Activated naive CD8-positive, alpha-beta T cell (primary cell): Measurements from ENCODE around the gene RBKS.

ENCODE experiments used
- H3K27ac Mint-ChIP-seq: one replicate; pipeline ENCODE4 v1.8.0; 2021; ENCODE audit warnings: mixed read lengths
- H3K27me3 Mint-ChIP-seq: one replicate; pipeline ENCODE4 v1.8.0; 2021; ENCODE audit warnings: mixed read lengths
- H3K36me3 Mint-ChIP-seq: one replicate; pipeline ENCODE4 v1.8.0; 2021; ENCODE audit warnings: mixed read lengths
- H3K4me1 Mint-ChIP-seq: one replicate; pipeline ENCODE4 v1.8.0; 2021; ENCODE audit warnings: low read depth, mixed read lengths
- H3K4me3 Mint-ChIP-seq: one replicate; pipeline ENCODE4 v1.8.0; 2021; ENCODE audit warnings: mild to moderate bottlenecking, mixed read lengths
- H3K9me3 Mint-ChIP-seq: one replicate; pipeline ENCODE4 v1.8.0; 2021; ENCODE audit warnings: low read depth, mixed read lengths

The RBKS gene

GRCh38 chr2:27890146-27890923 is at the start of gene RBKS, which contains the start of gene BABAM2:
Gene RBKS, minus strand, starts transcription at chr2:27890387. Its CDS starts 42 bp downstream, at chr2:27890345.
Gene BABAM2, plus strand, starts transcription at chr2:27890729. Its CDS starts 3,828 bp downstream, at chr2:27894557.
- Mint-ChIP-seq H3K4me1 (peaks cover 59% of the 10 kb centered on the region), H3K9me3 (no peaks in the 10 kb centered on the region), H3K27me3 (no peaks in the 10 kb centered on the region), H3K27ac (peak within 1 kb of the TSS; percentile 99), H3K4me3 (peak within 1 kb of the TSS; percentile 97), H3K36me3 (peaks cover 11% of the 10 kb centered on the region)

GRCh38 chr2:27935026-27935425 is 44.8 kb upstream of the RBKS start:
- H3K36me3 Mint-ChIP-seq: peaks cover 20% of the 10 kb centered on the region
- H3K9me3 Mint-ChIP-seq: no peaks in the 10 kb centered on the region
- no peaks in the 10 kb centered on the region for H3K27me3 Mint-ChIP-seq
- H3K4me3 Mint-ChIP-seq: no peak overlapping the region
- H3K4me1 Mint-ChIP-seq: peaks cover 12% of the 10 kb centered on the region
- no peak overlapping the region for H3K27ac Mint-ChIP-seq

DNA sequence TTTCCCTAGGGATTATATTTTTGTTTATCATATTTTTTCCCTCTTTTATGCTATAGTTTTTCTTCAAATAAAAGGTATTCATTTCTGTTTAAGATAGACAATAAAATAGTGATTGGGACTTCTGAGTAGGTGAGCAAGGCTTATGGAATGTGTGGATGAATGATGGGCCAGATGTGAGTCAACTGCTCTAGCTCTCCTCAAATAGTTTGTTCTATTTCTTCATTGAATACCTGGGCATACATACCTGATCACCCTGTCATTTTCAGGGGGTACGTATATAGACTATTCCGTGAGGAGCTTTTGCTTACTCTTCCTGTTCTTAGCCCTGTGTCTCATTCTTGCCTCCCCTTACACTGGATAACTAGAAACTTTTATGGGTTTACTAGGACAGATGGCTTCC is 42.2 kb upstream of the RBKS start:
- Mint-ChIP-seq H3K9me3 (no peaks in the 10 kb centered on the region), H3K4me3 (no peak overlapping the region), H3K27me3 (no peaks in the 10 kb centered on the region), H3K36me3 (peaks cover 26% of the 10 kb centered on the region), H3K27ac (no peak overlapping the region), H3K4me1 (peaks cover 5% of the 10 kb centered on the region)

GRCh38 chr2:27931361-27931950 is 41.3 kb upstream of the RBKS start:
- no peaks in the 10 kb centered on the region for H3K27me3 Mint-ChIP-seq
- no peak overlapping the region for H3K4me3 Mint-ChIP-seq
- H3K36me3 Mint-ChIP-seq: peaks cover 29% of the 10 kb centered on the region
- no peak overlapping the region for H3K27ac Mint-ChIP-seq
- peaks cover under 1% of the 10 kb centered on the region for H3K4me1 Mint-ChIP-seq
- no peaks in the 10 kb centered on the region for H3K9me3 Mint-ChIP-seq

DNA sequence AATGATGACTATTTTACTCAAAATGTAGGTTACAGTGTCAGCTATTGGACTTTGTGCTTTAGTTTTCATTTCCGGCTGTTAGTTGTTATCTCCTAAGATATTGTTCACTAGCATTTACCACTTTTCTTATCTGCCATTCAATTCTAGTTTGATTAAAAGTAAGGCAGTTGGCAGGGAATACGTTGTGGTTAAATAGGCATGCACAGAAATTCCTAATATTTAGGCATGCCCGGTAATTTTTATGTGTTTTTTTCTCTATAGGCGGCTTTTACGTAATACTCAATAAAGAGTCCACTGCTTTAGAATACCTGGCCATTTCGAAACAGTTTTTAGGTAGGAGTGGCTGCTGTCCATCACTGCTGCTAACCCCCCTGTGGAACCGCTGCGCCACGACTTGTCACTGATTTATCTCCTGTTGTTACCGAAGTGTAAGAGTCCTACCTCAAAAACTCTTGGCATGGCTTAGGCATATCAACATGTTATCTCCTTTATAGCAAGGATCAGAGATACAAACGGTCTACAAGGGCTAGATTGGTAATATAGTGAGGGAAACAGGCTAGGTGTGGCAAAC is 39.8 kb upstream of the RBKS start:
- H3K9me3 Mint-ChIP-seq: no peaks in the 10 kb centered on the region
- peaks cover 32% of the 10 kb centered on the region for H3K36me3 Mint-ChIP-seq
- H3K27ac Mint-ChIP-seq: no peak overlapping the region
- peaks cover 5% of the 10 kb centered on the region for H3K4me1 Mint-ChIP-seq
- no peaks in the 10 kb centered on the region for H3K27me3 Mint-ChIP-seq
- H3K4me3 Mint-ChIP-seq: no peak overlapping the region

DNA sequence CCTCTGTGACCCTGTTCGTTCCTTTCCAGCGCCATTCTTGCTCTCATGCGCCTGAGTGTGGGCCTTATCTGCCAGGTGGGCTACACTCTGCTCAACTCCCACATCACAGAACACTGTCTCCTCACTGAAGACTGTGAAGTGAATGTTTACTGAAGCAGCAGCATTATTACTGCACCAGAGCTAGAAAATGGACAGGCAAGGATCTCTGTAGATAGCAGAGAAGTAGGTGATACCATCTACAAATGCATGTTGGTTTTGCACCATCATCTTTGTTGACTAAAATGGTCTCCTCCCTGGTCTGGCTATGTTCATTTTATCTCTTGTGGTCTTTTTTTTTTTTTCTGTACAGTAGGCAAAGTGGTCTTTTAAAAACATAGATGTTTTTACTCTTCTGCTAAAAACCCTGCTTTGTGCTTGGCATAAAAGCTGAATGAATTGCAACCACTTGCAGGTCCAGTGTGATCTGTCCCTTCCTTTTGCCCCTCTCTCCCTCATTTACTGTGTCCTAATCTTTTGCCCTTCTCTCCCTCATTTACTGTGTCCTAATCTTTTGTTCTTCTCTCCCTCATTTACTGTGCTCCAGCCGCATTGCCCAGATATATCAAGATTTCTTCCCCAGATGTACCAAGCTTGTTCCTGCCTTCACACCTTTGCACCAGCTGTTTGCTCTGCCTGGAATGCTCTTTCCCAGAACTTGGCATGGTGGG is 35.7 kb upstream of the RBKS start:
- peaks cover 9% of the 10 kb centered on the region for H3K4me1 Mint-ChIP-seq

DNA sequence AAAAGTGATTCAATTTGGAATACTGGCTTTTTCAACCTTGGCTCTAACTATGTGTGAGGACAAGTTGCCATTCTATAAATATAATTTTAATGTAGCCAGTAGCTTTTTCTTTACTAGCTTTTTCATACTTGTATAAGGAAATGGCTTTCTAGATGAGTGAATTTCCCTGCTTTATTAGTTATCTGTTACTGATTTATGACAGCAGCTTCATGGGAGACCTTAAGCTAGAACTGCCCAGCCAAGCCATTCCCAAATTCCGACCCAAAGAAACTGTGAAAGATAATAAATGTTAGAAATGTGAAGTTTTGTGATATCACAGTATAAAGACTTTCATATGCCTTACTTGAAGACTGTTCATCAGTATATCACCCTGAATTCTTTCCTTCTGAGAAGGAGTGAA is 32.7 kb upstream of the RBKS start:
- Mint-ChIP-seq H3K27me3 (no peaks in the 10 kb centered on the region), H3K4me1 (peaks cover 25% of the 10 kb centered on the region), H3K36me3 (peaks cover 13% of the 10 kb centered on the region), H3K9me3 (no peaks in the 10 kb centered on the region), H3K27ac (no peak overlapping the region), H3K4me3 (no peak overlapping the region)

More for the DNA sequence above, 35.7 kb upstream of the RBKS start:
- Mint-ChIP-seq H3K27ac (no peak overlapping the region), H3K36me3 (peaks cover 23% of the 10 kb centered on the region), H3K9me3 (no peaks in the 10 kb centered on the region), H3K27me3 (no peaks in the 10 kb centered on the region), H3K4me3 (no peak overlapping the region)

- Mint-ChIP-seq H3K9me3 (no peaks in the 10 kb centered on the region), H3K36me3 (peaks cover 9% of the 10 kb centered on the region), H3K27ac (no peak overlapping the region), H3K4me1 (peaks cover 25% of the 10 kb centered on the region), H3K27me3 (no peaks in the 10 kb centered on the region), H3K4me3 (no peak overlapping the region)
Measured at GRCh38 chr2:27921880-27922547, 31.8 kb upstream of the RBKS start.

- Mint-ChIP-seq H3K4me3 (no peak overlapping the region), H3K9me3 (no peaks in the 10 kb centered on the region), H3K4me1 (peaks cover 24% of the 10 kb centered on the region), H3K27ac (no peak overlapping the region), H3K36me3 (peaks cover 8% of the 10 kb centered on the region), H3K27me3 (no peaks in the 10 kb centered on the region)
Measured at GRCh38 chr2:27921424-27921823, 31.2 kb upstream of the RBKS start.

- Mint-ChIP-seq H3K27me3 (no peaks in the 10 kb centered on the region), H3K4me1 (peaks cover 20% of the 10 kb centered on the region)
Measured at GRCh38 chr2:27920148-27920885, 30.1 kb upstream of the RBKS start.

GRCh38 chr2:27916293-27916995 is 26.3 kb upstream of the RBKS start:
- no peaks in the 10 kb centered on the region for H3K9me3 Mint-ChIP-seq
- peaks cover 13% of the 10 kb centered on the region for H3K36me3 Mint-ChIP-seq
- H3K4me3 Mint-ChIP-seq: no peak overlapping the region
- H3K27ac Mint-ChIP-seq: no peak overlapping the region
- peaks cover 24% of the 10 kb centered on the region for H3K4me1 Mint-ChIP-seq
- no peaks in the 10 kb centered on the region for H3K27me3 Mint-ChIP-seq

More at GRCh38 chr2:27920148-27920885, 30.1 kb upstream of the RBKS start:
- Mint-ChIP-seq H3K36me3 (peaks cover 3% of the 10 kb centered on the region), H3K9me3 (no peaks in the 10 kb centered on the region), H3K27ac (peak overlapping the region; percentile 62), H3K4me3 (peak overlapping the region; percentile 8)

- Mint-ChIP-seq H3K9me3 (no peaks in the 10 kb centered on the region), H3K4me3 (no peak overlapping the region), H3K36me3 (peaks cover 14% of the 10 kb centered on the region)
Measured at GRCh38 chr2:27915874-27916273, 25.7 kb upstream of the RBKS start.

GRCh38 chr2:27915191-27915590 is 25.0 kb upstream of the RBKS start:
- Mint-ChIP-seq H3K36me3 (peaks cover 14% of the 10 kb centered on the region), H3K27ac (no peak overlapping the region), H3K4me3 (no peak overlapping the region), H3K4me1 (peaks cover 20% of the 10 kb centered on the region), H3K27me3 (no peaks in the 10 kb centered on the region), H3K9me3 (no peaks in the 10 kb centered on the region)

More at GRCh38 chr2:27915874-27916273, 25.7 kb upstream of the RBKS start:
- H3K27me3 Mint-ChIP-seq: no peaks in the 10 kb centered on the region
- H3K27ac Mint-ChIP-seq: no peak overlapping the region
- peaks cover 26% of the 10 kb centered on the region for H3K4me1 Mint-ChIP-seq
